Immature natural killer cell (primary cell): ENCODE results near the gene BSND. TPM values are rescaled to one million over a fixed set of nuclear protein-coding genes. Genes with fewer than 3 reads are reported as not detected.

Experiments used
- DNase-seq, 3 donors: peaks; one replicate each; pipeline ENCODE4 v3.0.0; 2022; ENCODE audit warnings: mixed read lengths in 1 of 3
- H3K27ac Mint-ChIP-seq, 6 donors: one replicate each; pipeline ENCODE4 v1.8.0; 2020; ENCODE audit warnings: mixed read lengths in 6 of 6, mild to moderate bottlenecking in 5 of 6, inconsistent platforms in 4 of 6, moderate library complexity in 3 of 6
- H3K27me3 Mint-ChIP-seq, 3 donors: one replicate each; pipeline ENCODE4 v1.8.0; 2020 to 2021; ENCODE audit warnings: low read depth in 3 of 3, mild to moderate bottlenecking in 3 of 3, mixed read lengths in 3 of 3, moderate library complexity in 3 of 3, inconsistent platforms in 1 of 3
- H3K36me3 Mint-ChIP-seq, 3 donors: one replicate each; pipeline ENCODE4 v1.8.0; 2020; ENCODE audit warnings: mixed read lengths in 3 of 3, inconsistent platforms in 2 of 3, mild to moderate bottlenecking in 2 of 3
- H3K4me1 Mint-ChIP-seq, 2 donors: one replicate each; pipeline ENCODE4 v1.8.0; 2020; ENCODE audit warnings: inconsistent platforms in 2 of 2, mild to moderate bottlenecking in 2 of 2, mixed read lengths in 2 of 2, moderate library complexity in 1 of 2
- H3K4me3 Mint-ChIP-seq, 5 donors: one replicate each; pipeline ENCODE4 v1.8.0; 2020; ENCODE audit warnings: mild to moderate bottlenecking in 5 of 5, mixed read lengths in 5 of 5, inconsistent platforms in 3 of 5, moderate library complexity in 3 of 5
- H3K9me3 Mint-ChIP-seq, 6 donors: one replicate each; pipeline ENCODE4 v1.8.0; 2020; ENCODE audit warnings: mild to moderate bottlenecking in 6 of 6, mixed read lengths in 6 of 6, inconsistent platforms in 4 of 6, moderate library complexity in 3 of 6
- polyA plus RNA-seq, 3 donors: library from polyadenylated mRNA; unstranded; fragments of 300-500 nt; fragmentation: Illumina TruSeq; gene quantifications; one replicate each; pipeline ENCODE4 v1.2.3, GENCODE V29; 2021

BSND gene
- polyA plus RNA-seq, 3 donors from 2014 or later: not detected

GRCh38 chr1:54989968-54990810 is 8.5 kb upstream of the BSND start:
- Mint-ChIP-seq H3K4me3 (no peak overlapping the region), H3K4me1 (peaks cover 4 to 10% of the 10 kb centered on the region in 2 donors), H3K27me3 (peaks cover 0 to 1% (median 0%) of the 10 kb centered on the region in 3 donors), H3K9me3 (no peaks in the 10 kb centered on the region), H3K36me3 (no peaks in the 10 kb centered on the region), H3K27ac (peak overlapping the region in 1 of 6 donors; percentile 14)
- no peak for DNase-seq

GRCh38 chr1:54990916-54991315 is 7.8 kb upstream of the BSND start:
- no peaks in the 10 kb centered on the region for H3K9me3 Mint-ChIP-seq
- H3K4me1 Mint-ChIP-seq: peaks cover 12 to 17% of the 10 kb centered on the region in 2 donors
- no peak overlapping the region for H3K4me3 Mint-ChIP-seq
- H3K36me3 Mint-ChIP-seq: no peaks in the 10 kb centered on the region
- peak overlapping the region in 1 of 6 donors; percentile 14 for H3K27ac Mint-ChIP-seq
- no peak for DNase-seq
- H3K27me3 Mint-ChIP-seq: peaks cover 2 to 6% (median 6%) of the 10 kb centered on the region in 3 donors

GRCh38 chr1:54991939-54992338 is 6.8 kb upstream of the BSND start:
- Mint-ChIP-seq H3K4me1 (peaks cover 22 to 27% of the 10 kb centered on the region in 2 donors), H3K36me3 (no peaks in the 10 kb centered on the region), H3K27me3 (peaks cover 8 to 10% (median 9%) of the 10 kb centered on the region in 3 donors), H3K9me3 (peaks cover 0 to 1% (median 0%) of the 10 kb centered on the region in 6 donors), H3K4me3 (no peak overlapping the region), H3K27ac (peak overlapping the region in 1 of 6 donors; percentile 41)
- DNase-seq: no peak

GRCh38 chr1:54993140-54993539 is 5.6 kb upstream of the BSND start:
- no peaks in the 10 kb centered on the region for H3K36me3 Mint-ChIP-seq
- H3K27ac Mint-ChIP-seq: peak overlapping the region in 1 of 6 donors; percentile 28
- peaks cover 0 to 1% (median 0%) of the 10 kb centered on the region in 6 donors for H3K9me3 Mint-ChIP-seq
- peaks cover 8 to 17% (median 10%) of the 10 kb centered on the region in 3 donors for H3K27me3 Mint-ChIP-seq
- no peak for DNase-seq
- peaks cover 28 to 32% of the 10 kb centered on the region in 2 donors for H3K4me1 Mint-ChIP-seq
- no peak overlapping the region for H3K4me3 Mint-ChIP-seq

- peak overlapping the region; percentile 24 to 90 (median 80) for H3K27ac Mint-ChIP-seq
- H3K4me3 Mint-ChIP-seq: no peak overlapping the region
- H3K4me1 Mint-ChIP-seq: peaks cover 28 to 32% of the 10 kb centered on the region in 2 donors
- no peaks in the 10 kb centered on the region for H3K36me3 Mint-ChIP-seq
- DNase-seq: no peak
- H3K27me3 Mint-ChIP-seq: peaks cover 8 to 22% (median 10%) of the 10 kb centered on the region in 3 donors
- H3K9me3 Mint-ChIP-seq: peaks cover 0 to 1% (median 0%) of the 10 kb centered on the region in 6 donors
Measured at GRCh38 chr1:54994355-54994990, 4.3 kb upstream of the BSND start.

- Mint-ChIP-seq H3K4me1 (peaks cover 28 to 32% of the 10 kb centered on the region in 2 donors), H3K27ac (peak overlapping the region in 5 of 6 donors; percentile 61 to 90 (median 78)), H3K27me3 (peaks cover 11 to 24% (median 12%) of the 10 kb centered on the region in 3 donors), H3K9me3 (peaks cover 0 to 1% (median 0%) of the 10 kb centered on the region in 6 donors), H3K4me3 (peak overlapping the region; percentile 56 to 83 (median 71)), H3K36me3 (no peaks in the 10 kb centered on the region)
- no peak for DNase-seq
Measured at GRCh38 chr1:54995013-54995760, 3.5 kb upstream of the BSND start.

GRCh38 chr1:54995835-54996234 is 2.9 kb upstream of the BSND start:
- peak overlapping the region; percentile 56 to 83 (median 71) for H3K4me3 Mint-ChIP-seq
- H3K36me3 Mint-ChIP-seq: no peaks in the 10 kb centered on the region
- peaks cover 11 to 24% (median 12%) of the 10 kb centered on the region in 3 donors for H3K27me3 Mint-ChIP-seq
- peak; percentile 60 to 71 (median 61) for DNase-seq
- H3K9me3 Mint-ChIP-seq: peaks cover 0 to 1% (median 0%) of the 10 kb centered on the region in 6 donors
- H3K4me1 Mint-ChIP-seq: peaks cover 28 to 32% of the 10 kb centered on the region in 2 donors
- H3K27ac Mint-ChIP-seq: peak overlapping the region in 5 of 6 donors; percentile 76 to 90 (median 81)

GRCh38 chr1:54996359-54996868 is 2.3 kb upstream of the BSND start:
- peak overlapping the region; percentile 56 to 83 (median 71) for H3K4me3 Mint-ChIP-seq
- peaks cover 0 to 1% (median 0%) of the 10 kb centered on the region in 6 donors for H3K9me3 Mint-ChIP-seq
- peaks cover 11 to 24% (median 12%) of the 10 kb centered on the region in 3 donors for H3K27me3 Mint-ChIP-seq

GRCh38 chr1:54996869-54997710 is 1.6 kb upstream of the BSND start:
- Mint-ChIP-seq H3K9me3 (peaks cover 0 to 1% (median 0%) of the 10 kb centered on the region in 6 donors), H3K27ac (no peak overlapping the region), H3K4me3 (peak overlapping the region; percentile 56 to 83 (median 71))

More at GRCh38 chr1:54996359-54996868, 2.3 kb upstream of the BSND start:
- Mint-ChIP-seq H3K36me3 (no peaks in the 10 kb centered on the region), H3K4me1 (peaks cover 28 to 32% of the 10 kb centered on the region in 2 donors), H3K27ac (peak overlapping the region in 5 of 6 donors; percentile 41 to 90 (median 81))
- peak; percentile 66 to 76 (median 73) for DNase-seq

GRCh38 chr1:54997711-54997986 is 1.1 kb upstream of the BSND start:
- H3K27ac Mint-ChIP-seq: no peak overlapping the region
- DNase-seq: no peak
- peaks cover 0 to 1% (median 0%) of the 10 kb centered on the region in 6 donors for H3K9me3 Mint-ChIP-seq
- peaks cover 28 to 32% of the 10 kb centered on the region in 2 donors for H3K4me1 Mint-ChIP-seq
- H3K36me3 Mint-ChIP-seq: no peaks in the 10 kb centered on the region
- peaks cover 11 to 24% (median 12%) of the 10 kb centered on the region in 3 donors for H3K27me3 Mint-ChIP-seq
- H3K4me3 Mint-ChIP-seq: peak overlapping the region in 3 of 5 donors; percentile 56 to 70 (median 65)

More at GRCh38 chr1:54996869-54997710, 1.6 kb upstream of the BSND start:
- Mint-ChIP-seq H3K4me1 (peaks cover 28 to 32% of the 10 kb centered on the region in 2 donors), H3K36me3 (no peaks in the 10 kb centered on the region), H3K27me3 (peaks cover 11 to 24% (median 12%) of the 10 kb centered on the region in 3 donors)
- no peak for DNase-seq

- Mint-ChIP-seq H3K4me3 (no peak overlapping the region), H3K27me3 (peaks cover 11 to 24% (median 12%) of the 10 kb centered on the region in 3 donors), H3K27ac (no peak overlapping the region), H3K36me3 (no peaks in the 10 kb centered on the region), H3K4me1 (peaks cover 28 to 32% of the 10 kb centered on the region in 2 donors), H3K9me3 (peaks cover 0 to 1% (median 0%) of the 10 kb centered on the region in 6 donors)
- no peak for DNase-seq
Measured at GRCh38 chr1:54998100-54998499, 633 bp upstream of the BSND start.
